Measurements from ENCODE around the gene BRD4.

DNA sequence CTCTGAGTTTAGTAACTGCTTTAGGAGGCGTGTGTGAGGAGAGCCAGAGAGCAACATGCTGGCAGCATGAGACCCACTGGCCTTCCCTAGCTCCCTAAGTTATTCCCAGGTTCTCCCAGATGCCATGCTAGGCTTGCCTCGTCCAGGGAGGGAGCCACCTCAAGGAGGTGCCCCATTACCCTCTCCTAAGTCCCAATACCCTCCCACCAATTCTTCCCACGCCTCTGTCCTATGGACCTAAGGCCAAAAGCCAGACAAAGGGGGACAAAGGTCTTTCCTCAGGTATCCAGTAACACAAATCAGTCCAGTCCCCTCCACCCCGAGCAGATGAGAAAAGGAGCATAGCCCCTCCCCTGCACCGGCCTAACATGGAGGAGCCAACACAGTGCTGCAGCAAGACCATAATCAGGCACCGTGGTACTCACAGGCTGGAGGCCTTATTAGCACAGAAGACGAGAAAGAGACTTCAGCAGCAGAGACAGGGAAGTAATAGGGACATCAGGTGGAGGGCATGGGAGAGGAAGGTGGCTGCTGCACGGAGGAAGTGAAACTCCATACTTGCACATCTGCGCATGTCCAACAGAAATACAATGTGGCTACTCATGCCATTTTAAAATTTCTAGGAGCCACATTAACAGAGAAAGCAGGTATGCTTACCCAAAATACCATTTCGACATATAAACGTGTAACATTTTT is 46.3 kb downstream of the BRD4 start:
- TF ChIP-seq POLR2AphosphoS5 (IDR thresholded peaks at IDR 0.05) = no peak
- no peak for TF ChIP-seq CTCF (IDR thresholded peaks at IDR 0.05)
- no peak for TF ChIP-seq EP300 (IDR thresholded peaks at IDR 0.05)
- no peak for TF ChIP-seq POLR2A (IDR thresholded peaks at IDR 0.05)

All from suprapubic skin (tissue), 4 donors.